ENCODE measurements around the gene CDS1. TPM values are rescaled to one million over a fixed set of nuclear protein-coding genes. Genes with fewer than 3 reads are reported as not detected.

CDS1 gene
- total and polyA plus RNA-seq, 2 experiments from 2014 or later: 10.0 to 22.6 TPM

GRCh38 chr4:84585251-84585650 lies 2.3 kb downstream of the CDS1 start (continued):
- TF ChIP-seq, protein P1, sequence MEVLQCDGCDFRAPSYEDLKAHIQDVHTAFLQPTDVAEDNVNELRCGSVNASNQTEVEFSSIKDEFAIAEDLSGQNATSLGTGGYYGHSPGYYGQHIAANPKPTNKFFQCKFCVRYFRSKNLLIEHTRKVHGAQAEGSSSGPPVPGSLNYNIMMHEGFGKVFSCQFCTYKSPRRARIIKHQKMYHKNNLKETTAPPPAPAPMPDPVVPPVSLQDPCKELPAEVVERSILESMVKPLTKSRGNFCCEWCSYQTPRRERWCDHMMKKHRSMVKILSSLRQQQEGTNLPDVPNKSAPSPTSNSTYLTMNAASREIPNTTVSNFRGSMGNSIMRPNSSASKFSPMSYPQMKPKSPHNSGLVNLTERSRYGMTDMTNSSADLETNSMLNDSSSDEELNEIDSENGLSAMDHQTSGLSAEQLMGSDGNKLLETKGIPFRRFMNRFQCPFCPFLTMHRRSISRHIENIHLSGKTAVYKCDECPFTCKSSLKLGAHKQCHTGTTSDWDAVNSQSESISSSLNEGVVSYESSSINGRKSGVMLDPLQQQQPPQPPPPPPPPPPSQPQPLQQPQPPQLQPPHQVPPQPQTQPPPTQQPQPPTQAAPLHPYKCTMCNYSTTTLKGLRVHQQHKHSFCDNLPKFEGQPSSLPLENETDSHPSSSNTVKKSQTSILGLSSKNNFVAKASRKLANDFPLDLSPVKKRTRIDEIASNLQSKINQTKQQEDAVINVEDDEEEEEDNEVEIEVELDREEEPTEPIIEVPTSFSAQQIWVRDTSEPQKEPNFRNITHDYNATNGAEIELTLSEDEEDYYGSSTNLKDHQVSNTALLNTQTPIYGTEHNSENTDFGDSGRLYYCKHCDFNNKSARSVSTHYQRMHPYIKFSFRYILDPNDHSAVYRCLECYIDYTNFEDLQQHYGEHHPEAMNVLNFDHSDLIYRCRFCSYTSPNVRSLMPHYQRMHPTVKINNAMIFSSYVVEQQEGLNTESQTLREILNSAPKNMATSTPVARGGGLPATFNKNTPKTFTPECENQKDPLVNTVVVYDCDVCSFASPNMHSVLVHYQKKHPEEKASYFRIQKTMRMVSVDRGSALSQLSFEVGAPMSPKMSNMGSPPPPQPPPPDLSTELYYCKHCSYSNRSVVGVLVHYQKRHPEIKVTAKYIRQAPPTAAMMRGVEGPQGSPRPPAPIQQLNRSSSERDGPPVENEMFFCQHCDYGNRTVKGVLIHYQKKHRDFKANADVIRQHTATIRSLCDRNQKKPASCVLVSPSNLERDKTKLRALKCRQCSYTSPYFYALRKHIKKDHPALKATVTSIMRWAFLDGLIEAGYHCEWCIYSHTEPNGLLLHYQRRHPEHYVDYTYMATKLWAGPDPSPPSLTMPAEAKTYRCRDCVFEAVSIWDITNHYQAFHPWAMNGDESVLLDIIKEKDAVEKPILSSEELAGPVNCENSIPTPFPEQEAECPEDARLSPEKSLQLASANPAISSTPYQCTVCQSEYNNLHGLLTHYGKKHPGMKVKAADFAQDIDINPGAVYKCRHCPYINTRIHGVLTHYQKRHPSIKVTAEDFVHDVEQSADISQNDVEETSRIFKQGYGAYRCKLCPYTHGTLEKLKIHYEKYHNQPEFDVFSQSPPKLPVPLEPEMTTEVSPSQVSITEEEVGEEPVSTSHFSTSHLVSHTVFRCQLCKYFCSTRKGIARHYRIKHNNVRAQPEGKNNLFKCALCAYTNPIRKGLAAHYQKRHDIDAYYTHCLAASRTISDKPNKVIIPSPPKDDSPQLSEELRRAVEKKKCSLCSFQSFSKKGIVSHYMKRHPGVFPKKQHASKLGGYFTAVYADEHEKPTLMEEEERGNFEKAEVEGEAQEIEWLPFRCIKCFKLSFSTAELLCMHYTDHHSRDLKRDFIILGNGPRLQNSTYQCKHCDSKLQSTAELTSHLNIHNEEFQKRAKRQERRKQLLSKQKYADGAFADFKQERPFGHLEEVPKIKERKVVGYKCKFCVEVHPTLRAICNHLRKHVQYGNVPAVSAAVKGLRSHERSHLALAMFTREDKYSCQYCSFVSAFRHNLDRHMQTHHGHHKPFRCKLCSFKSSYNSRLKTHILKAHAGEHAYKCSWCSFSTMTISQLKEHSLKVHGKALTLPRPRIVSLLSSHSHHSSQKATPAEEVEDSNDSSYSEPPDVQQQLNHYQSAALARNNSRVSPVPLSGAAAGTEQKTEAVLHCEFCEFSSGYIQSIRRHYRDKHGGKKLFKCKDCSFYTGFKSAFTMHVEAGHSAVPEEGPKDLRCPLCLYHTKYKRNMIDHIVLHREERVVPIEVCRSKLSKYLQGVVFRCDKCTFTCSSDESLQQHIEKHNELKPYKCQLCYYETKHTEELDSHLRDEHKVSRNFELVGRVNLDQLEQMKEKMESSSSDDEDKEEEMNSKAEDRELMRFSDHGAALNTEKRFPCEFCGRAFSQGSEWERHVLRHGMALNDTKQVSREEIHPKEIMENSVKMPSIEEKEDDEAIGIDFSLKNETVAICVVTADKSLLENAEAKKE (CRISPR knock-in tag; IDR thresholded peaks at IDR 0.05): no peak
- TF ChIP-seq REST (IDR thresholded peaks at IDR 0.05; ENCODE audit: unreplicated experiment): no peak
- TF ChIP-seq ZNF331 (CRISPR knock-in tag; IDR thresholded peaks at IDR 0.05; ENCODE audit: low read depth): no peak

GRCh38 chr4:84594724-84595123 lies 11.8 kb downstream of the CDS1 start:
- H3K4me2 ChIP-seq: no peak overlapping the region; the same call in 1 of the 2 replicates
- no peaks in the 10 kb centered on the region for H3K27me3 ChIP-seq (ENCODE audit: insufficient read depth)
- Mint-ChIP-seq H3K4me3 (no peak overlapping the region), H3K36me3 (ENCODE audit: low read depth) (peaks cover 44% of the 10 kb centered on the region), H3K27me3 (ENCODE audit: insufficient read depth, low read depth, poor library complexity) (peaks cover 1% of the 10 kb centered on the region), H3K27ac (0 out of 2 replicates have a peak overlapping the region, but pooled peaks have one; percentile 28), H3K9me3 (peaks cover 10% of the 10 kb centered on the region; the same call in 2 of the 3 replicates), H3K4me1 (peaks cover 64% of the 10 kb centered on the region)
- H3K27ac ChIP-seq (ENCODE audit: low read depth): no peak overlapping the region; the same call in 1 of the 2 replicates
- H3K4me1 ChIP-seq (ENCODE audit: insufficient read depth): peaks cover 37% of the 10 kb centered on the region
- H2AFZ ChIP-seq: no peak overlapping the region
- no peaks in the 10 kb centered on the region for H3F3A ChIP-seq (replicated peaks; ENCODE audit: low read depth)
- no peak overlapping the region for H3K4me3 ChIP-seq
- ATAC-seq: no peak
- no peaks in the 10 kb centered on the region for H3K9me2 ChIP-seq (ENCODE audit: insufficient read depth)
- DNase-seq (ENCODE audit: low spot score): no peak
- peaks cover 84% of the 10 kb centered on the region for H3K79me2 ChIP-seq (replicated peaks; ENCODE audit: insufficient read depth)
- H4K20me1 ChIP-seq (replicated peaks; ENCODE audit: insufficient read depth): no peaks in the 10 kb centered on the region
- H3K36me3 ChIP-seq (ENCODE audit: insufficient read depth): no peaks in the 10 kb centered on the region
- no peak for TF ChIP-seq CREB1 (CRISPR knock-in tag; IDR thresholded peaks at IDR 0.05; ENCODE audit: low read depth)
- TF ChIP-seq, protein P1 (CRISPR knock-in tag; IDR thresholded peaks at IDR 0.05): no peak
